IMR-90 (cell line): ENCODE measurements around the gene ATP12A. TPM values are rescaled to one million over a fixed set of nuclear protein-coding genes. Genes with fewer than 3 reads are reported as not detected.

Experiments used
- ATAC-seq: fragments of 200-7000 bp; cut with Tn5 transposase; 2 replicates; pipeline ENCODE4 v1.9.1; 2020; ENCODE audit warnings: low read depth, mild to moderate bottlenecking, moderate library complexity
- BruUV-seq: library from RNA; stranded (reverse); fragments of 400-500 nt; replicated peaks from 2 replicates; lab custom pipeline; 2021; lab: Mats Ljungman, UMichigan
- CTCF ChIA-PET: fragments of 300-600 bp; formaldehyde crosslinking; extraction: SDS; loops from one replicate; lab custom pipeline; 2021; ENCODE audit warnings: antibody characterized with exemption; lab: Yijun Ruan, JAX
- POLR2A ChIA-PET: fragments of 300-600 bp; sonication (Branson Sonifier 250); formaldehyde crosslinking; loops from one replicate; lab custom pipeline; 2022; ENCODE audit warnings: antibody characterized with exemption; ENCODE audit not compliant: unreplicated experiment; lab: Charles Lee
- DNase-seq: peaks from one replicate; pipeline ENCODE4 v3.0.0; 2013
- H2AFZ ChIP-seq: replicated peaks from 2 replicates; pipeline ENCODE3; 2013; ENCODE audit warnings: low read length, mild to moderate bottlenecking; ENCODE audit not compliant: poor library complexity
- H2AK5ac ChIP-seq: 2 replicates; pipeline ENCODE4 v1.6.1; 2013; ENCODE audit warnings: low read depth, low read length, inconsistent platforms
- H2AK9ac ChIP-seq: replicated peaks from 2 replicates; pipeline ENCODE3; 2013; ENCODE audit warnings: mild to moderate bottlenecking, low read depth, low read length, moderate library complexity; ENCODE audit not compliant: poor library complexity
- H2BK120ac ChIP-seq: 2 replicates; pipeline ENCODE4 v1.6.1; 2013; ENCODE audit warnings: low read depth, low read length, inconsistent platforms
- H2BK15ac ChIP-seq: 3 replicates; pipeline ENCODE4 v1.6.1; 2013; ENCODE audit warnings: low read depth, low read length, inconsistent platforms
- H2BK20ac ChIP-seq: 2 replicates; pipeline ENCODE4 v1.6.1; 2013; ENCODE audit warnings: low read depth, mild to moderate bottlenecking, inconsistent platforms, low read length, moderate library complexity
- H2BK5ac ChIP-seq: 2 replicates; pipeline ENCODE4 v1.6.1; 2013; ENCODE audit warnings: mild to moderate bottlenecking, low read depth, low read length, inconsistent platforms; ENCODE audit not compliant: poor library complexity, severe bottlenecking
- H3K14ac ChIP-seq: replicated peaks from 2 replicates; pipeline ENCODE4 v1.6.1; 2013; ENCODE audit warnings: low read depth, low read length, inconsistent platforms
- H3K18ac ChIP-seq: 2 replicates; pipeline ENCODE4 v1.6.1; 2013; ENCODE audit warnings: low read depth, low read length, control low read depth
- H3K23ac ChIP-seq: 2 replicates; pipeline ENCODE4 v1.6.1; 2013; ENCODE audit warnings: low read depth, low read length, inconsistent platforms
- H3K27ac ChIP-seq: 2 replicates; pipeline ENCODE4 v1.5.1; 2013; ENCODE audit warnings: mild to moderate bottlenecking, control low read depth, low read length; ENCODE audit not compliant: insufficient read depth
- H3K27me3 ChIP-seq: 2 replicates; pipeline ENCODE4 v1.6.1; 2013; ENCODE audit warnings: low read length; ENCODE audit not compliant: control insufficient read depth, insufficient read depth
- H3K36me3 ChIP-seq: 2 replicates; pipeline ENCODE4 v1.6.1; 2013; ENCODE audit warnings: low read length, mixed read lengths; ENCODE audit not compliant: control insufficient read depth, insufficient read depth
- H3K4ac ChIP-seq: 2 replicates; pipeline ENCODE4 v1.6.1; 2013; ENCODE audit warnings: low read depth, low read length, inconsistent platforms
- H3K4me1 ChIP-seq: 2 replicates; pipeline ENCODE4 v1.6.1; 2013; ENCODE audit warnings: low read length, mixed read lengths; ENCODE audit not compliant: control insufficient read depth, insufficient read depth
- H3K4me2 ChIP-seq: 2 replicates; pipeline ENCODE4 v1.6.1; 2013; ENCODE audit warnings: low read depth, mild to moderate bottlenecking, control low read depth, low read length, moderate library complexity
- H3K4me3 ChIP-seq: 2 replicates; pipeline ENCODE4 v1.5.1; 2013; ENCODE audit warnings: low read depth, mild to moderate bottlenecking, control low read depth, low read length, moderate library complexity; ENCODE audit not compliant: insufficient read depth
- H3K56ac ChIP-seq: 2 replicates; pipeline ENCODE4 v1.6.1; 2013; ENCODE audit warnings: low read length, inconsistent platforms; ENCODE audit not compliant: insufficient read depth; ENCODE audit errors: extremely low read depth
- H3K79me1 ChIP-seq, 2 experiments: 2 replicates each; pipeline ENCODE4 v1.6.1; 2013; ENCODE audit warnings: low read length in 2 of 2, inconsistent platforms in 1 of 2, low read depth in 1 of 2
- H3K9ac ChIP-seq: 2 replicates; pipeline ENCODE4 v1.6.1; 2013; ENCODE audit warnings: low read depth, low read length, control low read depth
- H3K9me1 ChIP-seq: 2 replicates; pipeline ENCODE4 v1.6.1; 2013; ENCODE audit warnings: low read length, inconsistent platforms; ENCODE audit not compliant: insufficient read depth
- H3K9me3 ChIP-seq: 2 replicates; pipeline ENCODE4 v1.6.1; 2013; ENCODE audit warnings: low read length; ENCODE audit not compliant: control insufficient read depth, insufficient read depth
- H4K20me1 ChIP-seq: 2 replicates; pipeline ENCODE4 v1.6.1; 2013; ENCODE audit warnings: low read length, inconsistent platforms; ENCODE audit not compliant: insufficient read depth
- H4K5ac ChIP-seq: 2 replicates; pipeline ENCODE4 v1.6.1; 2013; ENCODE audit warnings: mild to moderate bottlenecking, low read depth, low read length, control low read depth
- H4K8ac ChIP-seq, 2 experiments: 2 replicates each; pipeline ENCODE4 v1.6.1; 2013; ENCODE audit warnings: low read depth in 2 of 2, low read length in 2 of 2, control low read depth in 1 of 2, inconsistent platforms in 1 of 2
- H4K91ac ChIP-seq: 2 replicates; pipeline ENCODE4 v1.6.1; 2013; ENCODE audit warnings: low read depth, low read length, inconsistent platforms; ENCODE audit not compliant: insufficient read depth
- BHLHE40 ChIP-seq: fragments of 150-350 bp; IDR thresholded peaks from 2 replicates; pipeline ENCODE4 v1.6.1; 2016; ENCODE audit warnings: mild to moderate bottlenecking, low read depth, low read length
- CEBPB ChIP-seq: IDR thresholded peaks from 2 replicates; pipeline ENCODE4 v1.6.1; 2012; ENCODE audit warnings: low read depth, low read length, improper control_type of control experiment
- CHD1 ChIP-seq: IDR thresholded peaks from 2 replicates; pipeline ENCODE4 v1.6.1; 2012; ENCODE audit warnings: low read depth, low read length, improper control_type of control experiment
- CTCF ChIP-seq: conservative IDR thresholded peaks from 2 replicates; pipeline ENCODE4 v1.5.1; 2012; ENCODE audit warnings: mild to moderate bottlenecking, low read depth, low read length, improper control_type of control experiment
- ELK1 ChIP-seq: fragments of 150-350 bp; IDR thresholded peaks from 2 replicates; pipeline ENCODE4 v1.6.1; 2016; ENCODE audit warnings: low read depth, mild to moderate bottlenecking, low read length, moderate library complexity, borderline replicate concordance
- FOS ChIP-seq: fragments of 150-350 bp; IDR thresholded peaks from 2 replicates; pipeline ENCODE4 v1.6.1; 2016; ENCODE audit warnings: low read depth, low read length
- MAFK ChIP-seq: IDR thresholded peaks from 2 replicates; pipeline ENCODE4 v1.6.1; 2012; ENCODE audit warnings: low read depth, low read length, improper control_type of control experiment
- MAZ ChIP-seq: IDR thresholded peaks from 2 replicates; pipeline ENCODE4 v1.6.1; 2012; ENCODE audit warnings: low read depth, mild to moderate bottlenecking, low read length, improper control_type of control experiment, moderate library complexity, borderline replicate concordance
- MXI1 ChIP-seq: IDR thresholded peaks from 2 replicates; pipeline ENCODE4 v1.6.1; 2012; ENCODE audit warnings: low read depth, mild to moderate bottlenecking, low read length, moderate library complexity, borderline replicate concordance
- NFE2L2 ChIP-seq: fragments of 150-350 bp; IDR thresholded peaks from 2 replicates; pipeline ENCODE4 v1.6.1; 2016; ENCODE audit warnings: low read depth, mild to moderate bottlenecking, low read length
- POLR2A ChIP-seq: IDR thresholded peaks from 2 replicates; pipeline ENCODE4 v1.6.1; 2012; ENCODE audit warnings: mild to moderate bottlenecking, low read depth, low read length
- RAD21 ChIP-seq: IDR thresholded peaks from 2 replicates; pipeline ENCODE4 v1.6.1; 2012; ENCODE audit warnings: low read length, improper control_type of control experiment
- RCOR1 ChIP-seq: IDR thresholded peaks from 2 replicates; pipeline ENCODE4 v1.6.1; 2012; ENCODE audit warnings: mild to moderate bottlenecking, low read length, improper control_type of control experiment; ENCODE audit not compliant: insufficient replicate concordance
- RFX5 ChIP-seq: IDR thresholded peaks from 2 replicates; pipeline ENCODE4 v1.8.0; 2012; ENCODE audit warnings: low read depth, mild to moderate bottlenecking, low read length, moderate library complexity
- SMC3 ChIP-seq: fragments of 150-350 bp; IDR thresholded peaks from 2 replicates; pipeline ENCODE4 v1.6.1; 2016; ENCODE audit warnings: low read depth, mild to moderate bottlenecking, antibody characterized with exemption, low read length, moderate library complexity
- USF2 ChIP-seq: fragments of 150-350 bp; IDR thresholded peaks from 2 replicates; pipeline ENCODE4 v1.6.1; 2017; ENCODE audit warnings: mild to moderate bottlenecking, antibody characterized with exemption, low read length, low read depth
- WGBS, 2 experiments: methylation state at CpG; one replicate each; pipeline versions ENCODE4 v1.1.5 to v1.1.7; 2013; ENCODE audit warnings: missing lambda C conversion rate in 2 of 2; ENCODE audit not compliant: insufficient read length in 1 of 2; ENCODE audit errors: extremely low coverage in 2 of 2; 5-methylcytosine and 5-hydroxymethylcytosine counted together
- dilution Hi-C: fragments of 300-500 bp; cut with HindIII; formaldehyde crosslinking; loops from one replicate; pipeline ENCODE4 v1.14.3; 2018; ENCODE audit warnings: low sequenced_read_pairs; ENCODE audit not compliant: unreplicated experiment
- in situ Hi-C: fragments of 300-500 bp; cut with MboI; formaldehyde crosslinking; loops from 3 replicates; pipeline ENCODE4 v1.14.3; 2019; ENCODE audit warnings: low sequenced_read_pairs, inconsistent platforms, mixed read lengths
- intact Hi-C: fragments of 100-400 bp; cut with micrococcal nuclease; formaldehyde crosslinking; loops from 2 replicates; pipeline ENCODE4 v1.10.0; 2022
- polyA plus RNA-seq, 3 experiments: library from polyadenylated mRNA; depleted of rRNA; stranded (reverse); fragments of >200 nt; gene quantifications; 2 replicates each; pipeline ENCODE4 v1.2.3, GENCODE V29; 2012; ENCODE audit warnings: low replicate concordance in 1 of 3
- total RNA-seq: library from RNA; depleted of rRNA; stranded (reverse); fragments of >200 nt; gene quantifications from 2 replicates; pipeline ENCODE4 v1.2.3, GENCODE V29; 2012

ATP12A gene
- total and polyA plus RNA-seq, 2 of the 4 experiments (the other 2 are of a cell fraction), result not detected

- Histone ChIP-seq H2BK20ac (no peak overlapping the region), H2BK15ac (no peak overlapping the region), H3K4me2 (no peak overlapping the region), H2BK120ac (no peak overlapping the region), H3K9me3 (no peaks in the 10 kb centered on the region), H3K4ac (no peak overlapping the region), H3K4me3 (no peak overlapping the region), H3K36me3 (no peaks in the 10 kb centered on the region), H2AK9ac (no peak overlapping the region), H2AK5ac (no peak overlapping the region), H3K18ac (no peak overlapping the region), H4K91ac (no peak overlapping the region), H3K14ac (no peak overlapping the region), H4K20me1 (no peaks in the 10 kb centered on the region), H3K9me1 (no peaks in the 10 kb centered on the region), H4K8ac (no peak overlapping the region), H2AFZ (no peak overlapping the region), H3K23ac (no peak overlapping the region), H3K79me1 (no peaks in the 10 kb centered on the region), H3K56ac (no peak overlapping the region), H3K27me3 (peaks cover 2% of the 10 kb centered on the region), H3K27ac (no peak overlapping the region), H3K4me1 (no peaks in the 10 kb centered on the region), H3K9ac (no peak overlapping the region), H2BK5ac (no peak overlapping the region), H4K5ac (no peak overlapping the region)
- dilution Hi-C loops (no loop called here), in situ Hi-C loops (no loop called here), intact Hi-C loops (no loop called here)
- POLR2A ChIA-PET, result no interaction called here
- no TSS peak for BruUV-seq
- 92% methylated on average over 2 of the region's 6 CpGs; no CpG with 5 or more reads in 1 of the 2 experiments for WGBS, 2 experiments
- no peak for DNase-seq
- TF ChIP-seq MAZ, result no peak
- no peak for TF ChIP-seq MXI1
- TF ChIP-seq RAD21, result no peak
- no peak for TF ChIP-seq RFX5
- no peak for TF ChIP-seq POLR2A
- no peak for TF ChIP-seq FOS
- no peak for TF ChIP-seq CHD1
- TF ChIP-seq BHLHE40, result no peak
- TF ChIP-seq NFE2L2, result no peak
- no peak for TF ChIP-seq USF2
- TF ChIP-seq MAFK, result no peak
- no peak for TF ChIP-seq CEBPB
- TF ChIP-seq RCOR1, result no peak
- TF ChIP-seq SMC3, result no peak
- TF ChIP-seq CTCF, result no peak
- no peak for TF ChIP-seq ELK1
- CTCF ChIA-PET, result no interaction called here
- no peak for ATAC-seq
Measured at GRCh38 chr13:24632382-24633121, 47.7 kb upstream of the ATP12A start.
